ENCODE data around the gene C6orf52.

Gene C6orf52

DNA sequence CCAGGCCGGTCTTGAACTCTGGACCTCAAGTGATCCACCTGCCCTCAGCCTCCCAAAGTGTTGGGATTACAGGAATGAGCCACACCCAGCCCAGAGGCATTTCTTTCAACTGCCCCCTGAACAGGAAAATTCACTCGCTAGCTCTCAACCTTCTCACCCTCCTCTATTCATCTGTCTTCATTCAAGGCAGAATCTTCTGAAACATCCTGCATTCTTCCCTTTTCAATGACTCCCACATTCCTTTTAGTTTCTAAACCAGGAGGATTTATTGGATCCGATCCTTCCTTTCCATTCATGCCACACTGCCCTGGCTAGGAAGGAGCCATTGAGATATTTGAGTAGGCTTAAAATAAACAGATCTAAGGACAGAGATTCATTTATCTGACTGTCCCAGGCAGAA, 52.9 kb downstream of the C6orf52 start:
- ChIA-PET CTCF (interaction anchor here (1.7 kb wide), 1 partner anchor 22 kb away, joined by 4 read pairs; no protein-coding TSS in a partner anchor), POLR2A (no interaction called here)
- TF ChIP-seq CTCF (IDR thresholded peaks at IDR 0.05; ENCODE audit: control extremely low read depth, extremely low read depth, low read depth, missing control alignments) = no peak
- no peak for DNase-seq (ENCODE audit: extremely low spot score)

GRCh38 chr6:10640412-10640811, 54.0 kb downstream of the C6orf52 start:
- CTCF ChIA-PET = interaction anchor here (1.1 kb wide), 1 partner anchor 14 kb away, joined by 3 read pairs; no protein-coding TSS in a partner anchor
- no peak for TF ChIP-seq CTCF (IDR thresholded peaks at IDR 0.05; ENCODE audit: control extremely low read depth, extremely low read depth, low read depth, missing control alignments)
- POLR2A ChIA-PET = no interaction called here
- DNase-seq (ENCODE audit: extremely low spot score) = no peak

DNA sequence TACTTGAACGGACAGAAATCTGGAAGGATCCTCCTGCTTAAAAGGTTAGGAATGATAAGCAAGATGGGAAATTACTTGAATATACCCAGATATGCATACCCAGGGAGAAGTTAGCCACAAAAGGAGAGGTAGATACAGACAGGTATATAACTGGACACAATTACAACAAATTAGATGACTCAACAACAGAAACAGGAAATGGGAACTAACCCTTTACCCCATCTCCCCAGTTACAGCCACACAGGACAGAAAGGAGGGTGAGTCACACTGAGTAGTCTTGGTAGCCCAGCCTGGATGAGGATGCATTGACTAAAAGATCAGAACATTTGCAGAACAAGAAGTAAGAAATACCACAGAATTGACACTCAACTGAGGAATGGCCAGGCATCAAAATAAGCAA, 61.2 kb downstream of the C6orf52 start:
- CTCF ChIA-PET = no interaction called here
- no peak for TF ChIP-seq CTCF (IDR thresholded peaks at IDR 0.05; ENCODE audit: control extremely low read depth, extremely low read depth, low read depth, missing control alignments)
- POLR2A ChIA-PET = no interaction called here
- peak; percentile 60 for DNase-seq (ENCODE audit: extremely low spot score)

GRCh38 chr6:10630178-10630577, 64.2 kb downstream of the C6orf52 start:
- DNase-seq (ENCODE audit: extremely low spot score) = no peak
- ChIA-PET POLR2A (interaction anchor here (0.6 kb wide), 2 partner anchors 15 to 19 kb away, joined by 4 read pairs; no protein-coding TSS in a partner anchor), CTCF (interaction anchor here (1.0 to 1.8 kb wide), 2 partner anchors 11 to 53 kb away, joined by 3 read pairs; no protein-coding TSS in a partner anchor)
- no peak for TF ChIP-seq CTCF (IDR thresholded peaks at IDR 0.05; ENCODE audit: control extremely low read depth, extremely low read depth, low read depth, missing control alignments)

GRCh38 chr6:10627800-10628199, 66.6 kb downstream of the C6orf52 start:
- TF ChIP-seq CTCF (IDR thresholded peaks at IDR 0.05; ENCODE audit: control extremely low read depth, extremely low read depth, low read depth, missing control alignments) = no peak
- DNase-seq (ENCODE audit: extremely low spot score) = no peak
- ChIA-PET CTCF (no interaction called here), POLR2A (no interaction called here)

DNA sequence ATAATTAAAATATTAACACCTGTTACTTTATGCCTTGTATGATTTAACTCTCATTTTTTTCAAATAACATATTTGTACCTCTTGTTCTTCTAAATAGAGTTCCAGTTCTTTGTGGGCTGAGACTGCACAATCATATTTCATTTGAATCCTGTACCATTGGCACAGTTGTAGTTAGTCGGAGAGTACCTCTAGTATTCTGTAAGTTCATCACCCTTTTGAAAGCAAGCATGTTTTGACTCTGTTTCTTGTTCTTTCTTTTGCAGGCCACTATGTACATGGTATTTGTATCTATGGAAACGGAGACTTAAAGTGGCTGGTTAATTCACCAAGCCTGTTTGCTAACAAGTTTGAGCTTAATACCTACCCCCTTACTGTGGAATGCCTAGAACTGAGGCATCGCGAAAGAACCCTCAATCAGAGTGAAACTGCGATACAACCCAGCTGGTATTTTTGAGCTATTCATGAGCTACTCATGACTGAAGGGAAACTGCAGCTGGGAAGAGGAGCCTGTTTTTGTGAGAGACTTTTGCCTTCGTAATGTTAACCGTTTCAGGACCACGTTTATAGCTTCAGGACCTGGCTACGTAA, 68.2 kb downstream of the C6orf52 start:
- ChIA-PET CTCF (interaction anchor here (1.2 to 1.3 kb wide), 2 partner anchors 14 to 17 kb away, joined by 3 to 7 read pairs; no protein-coding TSS in a partner anchor), POLR2A (no interaction called here)
- no peak for TF ChIP-seq CTCF (IDR thresholded peaks at IDR 0.05; ENCODE audit: control extremely low read depth, extremely low read depth, low read depth, missing control alignments)
- no peak for DNase-seq (ENCODE audit: extremely low spot score)
